ENCODE results near the gene SLC44A1.
A peak's percentile ranks its signal among the peaks of the same experiment; 100 is the strongest.

The SLC44A1 gene

GRCh38 chr9:105338308-105338707, 93.9 kb downstream of the SLC44A1 start:
- no peak for DNase-seq (ENCODE audit: low spot score)

- DNase-seq (ENCODE audit: low spot score), result no peak
Measured at GRCh38 chr9:105339849-105340248, 95.4 kb downstream of the SLC44A1 start.

GRCh38 chr9:105341434-105342146, 97.1 kb downstream of the SLC44A1 start:
- DNase-seq (ENCODE audit: low spot score), result no peak

- DNase-seq (ENCODE audit: low spot score), result no peak
Measured at GRCh38 chr9:105342147-105342505, 97.7 kb downstream of the SLC44A1 start.

GRCh38 chr9:105344283-105344682, 99.8 kb downstream of the SLC44A1 start:
- DNase-seq (ENCODE audit: low spot score), result no peak

GRCh38 chr9:105345626-105346025, 101.2 kb downstream of the SLC44A1 start:
- no peak for DNase-seq (ENCODE audit: low spot score)

DNA sequence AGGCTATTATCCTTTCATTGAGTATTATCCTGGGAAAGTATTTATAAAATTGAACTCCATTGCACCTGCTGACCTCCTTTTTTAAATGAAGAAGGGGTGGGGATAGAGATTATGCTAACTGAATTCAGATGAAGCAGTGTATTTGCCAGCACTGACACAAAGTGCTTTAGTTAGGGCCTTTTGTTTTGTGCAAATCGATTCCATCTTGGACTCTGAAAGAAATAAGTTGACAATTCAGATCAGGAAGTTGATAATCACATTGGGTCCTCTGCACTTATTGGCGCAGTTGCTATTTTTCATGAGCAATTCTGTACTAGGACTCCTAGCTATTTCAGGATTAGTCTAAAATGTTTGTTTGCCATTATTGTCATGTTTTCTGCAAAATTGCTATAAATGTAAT, 101.8 kb downstream of the SLC44A1 start:
- no peak for DNase-seq (ENCODE audit: low spot score)

DNA sequence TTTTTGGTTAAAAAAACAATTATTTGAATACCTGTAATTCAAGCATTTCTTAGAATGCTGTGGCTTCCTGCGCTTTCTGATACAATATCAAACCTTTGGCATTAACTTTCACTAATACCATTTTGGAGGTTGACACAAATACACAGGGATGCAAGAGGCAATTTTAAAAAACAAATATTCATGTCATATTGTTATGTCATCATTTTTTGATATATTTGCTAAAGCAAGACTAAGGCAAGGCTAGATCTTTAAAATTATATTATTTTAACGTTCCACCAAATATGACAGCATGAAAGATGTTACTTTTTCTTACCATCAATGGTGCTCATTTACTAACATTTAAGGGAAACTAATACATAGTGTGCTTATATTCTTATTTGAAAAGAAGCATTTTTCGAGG, 110.0 kb downstream of the SLC44A1 start:
- no peak for DNase-seq (ENCODE audit: low spot score)

GRCh38 chr9:105355781-105356180, 111.3 kb downstream of the SLC44A1 start:
- no peak for DNase-seq (ENCODE audit: low spot score)

DNA sequence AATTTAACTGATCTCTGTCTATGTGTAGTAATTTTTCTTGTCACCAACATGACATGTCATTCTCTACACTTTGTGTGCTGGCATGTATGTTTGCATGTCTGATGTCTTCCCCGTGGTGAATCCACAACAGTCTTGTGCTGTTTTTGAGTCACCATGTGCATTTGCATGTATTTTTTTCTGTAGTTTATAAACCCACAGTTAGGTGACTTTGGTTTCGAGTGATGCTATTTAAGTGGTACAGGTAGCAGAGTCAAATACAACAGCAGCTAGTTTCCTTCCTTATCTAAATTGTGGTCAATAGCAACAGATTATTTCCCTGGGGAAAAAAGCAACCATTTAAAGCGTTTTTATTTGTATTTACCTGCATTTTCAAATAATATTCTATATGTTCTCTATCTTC, 113.5 kb downstream of the SLC44A1 start:
- no peak for DNase-seq (ENCODE audit: low spot score)

GRCh38 chr9:105359892-105360291, 115.4 kb downstream of the SLC44A1 start:
- no peak for DNase-seq (ENCODE audit: low spot score)

DNA sequence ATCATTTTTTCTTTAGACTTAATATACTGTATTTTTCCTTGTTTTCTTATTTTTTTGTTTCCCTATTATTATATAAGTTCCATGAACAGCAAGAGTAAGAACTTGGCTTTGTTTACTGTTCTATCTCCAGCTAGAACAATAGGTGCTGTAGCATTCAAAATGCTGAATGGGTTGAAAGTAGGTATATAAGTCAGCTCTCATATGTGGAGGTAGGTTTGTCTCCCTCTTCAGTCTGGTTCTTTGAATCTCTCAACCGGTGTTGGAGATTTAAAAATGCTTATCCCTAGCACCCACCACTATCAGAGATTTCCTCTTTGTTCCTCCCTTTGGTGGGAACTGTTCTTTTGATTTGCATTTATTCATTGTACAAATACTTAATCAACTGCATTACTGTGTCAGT, 115.9 kb downstream of the SLC44A1 start:
- DNase-seq (ENCODE audit: low spot score), result no peak

GRCh38 chr9:105361873-105362272, 117.4 kb downstream of the SLC44A1 start:
- no peak for DNase-seq (ENCODE audit: low spot score)

- no peak for DNase-seq (ENCODE audit: low spot score)
Measured at GRCh38 chr9:105362470-105362869, 118.0 kb downstream of the SLC44A1 start.

DNA sequence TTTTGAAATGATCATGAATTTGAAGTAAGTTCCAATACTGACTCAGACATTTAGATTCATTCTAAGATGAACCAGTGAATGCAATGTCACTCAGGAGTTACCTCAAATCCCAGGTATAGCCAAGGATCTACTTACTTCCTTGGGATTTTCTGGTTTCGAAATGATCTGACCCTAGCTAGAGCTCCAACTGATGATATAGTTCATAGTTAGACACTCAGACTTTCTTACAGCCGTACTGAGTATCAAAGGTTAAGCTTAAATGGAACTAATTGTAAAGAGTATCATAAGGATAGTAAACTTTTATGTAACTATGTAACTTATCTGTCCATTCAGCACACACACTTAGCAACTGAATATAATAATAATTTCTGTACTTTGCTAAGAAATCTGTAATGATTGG, 119.4 kb downstream of the SLC44A1 start:
- no peak for DNase-seq (ENCODE audit: low spot score)

GRCh38 chr9:105369911-105370310, 125.5 kb downstream of the SLC44A1 start:
- no peak for DNase-seq (ENCODE audit: low spot score)

DNA sequence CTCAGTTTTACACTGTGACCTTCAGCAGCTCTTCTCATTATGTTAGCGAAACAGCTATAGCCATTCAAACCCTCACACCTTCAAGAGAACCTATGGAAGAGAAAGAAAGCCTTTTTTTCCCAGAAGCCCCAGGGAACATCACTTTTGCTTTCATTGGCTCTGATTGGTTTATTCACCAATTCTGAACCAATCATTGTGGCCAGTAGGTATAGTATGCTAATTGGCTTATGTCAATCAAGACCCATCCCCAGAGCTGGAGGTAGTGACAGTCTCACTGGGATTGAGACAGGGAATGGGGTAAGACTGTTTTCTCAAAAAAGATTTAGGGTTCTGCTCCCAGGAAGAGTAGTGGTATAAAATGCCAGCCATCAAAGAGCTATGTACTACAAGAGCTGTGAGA, 129.3 kb downstream of the SLC44A1 start:
- DNase-seq (ENCODE audit: low spot score), result no peak

GRCh38 chr9:105375323-105375722, 130.9 kb downstream of the SLC44A1 start:
- no peak for DNase-seq (ENCODE audit: low spot score)

- no peak for DNase-seq (ENCODE audit: low spot score)
Measured at GRCh38 chr9:105376893-105377292, 132.4 kb downstream of the SLC44A1 start.

- no peak for DNase-seq (ENCODE audit: low spot score)
Measured at GRCh38 chr9:105385381-105385985, 141.0 kb downstream of the SLC44A1 start.

GRCh38 chr9:105389796-105390195, 145.3 kb downstream of the SLC44A1 start:
- DNase-seq (ENCODE audit: low spot score), result no peak

- no peak for DNase-seq (ENCODE audit: low spot score)
Measured at GRCh38 chr9:105390871-105391270, 146.4 kb downstream of the SLC44A1 start.

GRCh38 chr9:105391288-105391687, 146.8 kb downstream of the SLC44A1 start:
- DNase-seq (ENCODE audit: low spot score), result no peak

DNA sequence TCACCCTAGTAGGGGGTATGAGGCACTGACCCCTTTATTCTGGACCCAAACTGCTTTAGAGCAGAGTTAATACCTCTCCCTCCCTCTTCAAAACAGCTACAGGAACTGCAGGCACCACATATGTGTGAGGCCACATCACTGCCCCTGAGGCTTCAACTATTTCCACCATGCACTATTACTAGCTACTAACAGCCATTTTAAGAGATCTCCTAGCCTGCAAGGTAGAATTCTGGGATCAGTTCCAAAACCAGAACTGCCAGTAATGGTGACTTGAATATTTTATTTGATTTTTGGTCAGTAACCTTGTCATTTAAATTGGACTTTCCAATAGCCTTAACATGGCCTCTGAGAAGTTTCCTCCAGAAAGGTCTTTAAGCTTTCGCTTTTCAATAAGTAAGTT, 148.1 kb downstream of the SLC44A1 start:
- peak; percentile 18 for DNase-seq (ENCODE audit: low spot score)
